Measurements from ENCODE around the gene FOXO4.

Gene FOXO4

DNA sequence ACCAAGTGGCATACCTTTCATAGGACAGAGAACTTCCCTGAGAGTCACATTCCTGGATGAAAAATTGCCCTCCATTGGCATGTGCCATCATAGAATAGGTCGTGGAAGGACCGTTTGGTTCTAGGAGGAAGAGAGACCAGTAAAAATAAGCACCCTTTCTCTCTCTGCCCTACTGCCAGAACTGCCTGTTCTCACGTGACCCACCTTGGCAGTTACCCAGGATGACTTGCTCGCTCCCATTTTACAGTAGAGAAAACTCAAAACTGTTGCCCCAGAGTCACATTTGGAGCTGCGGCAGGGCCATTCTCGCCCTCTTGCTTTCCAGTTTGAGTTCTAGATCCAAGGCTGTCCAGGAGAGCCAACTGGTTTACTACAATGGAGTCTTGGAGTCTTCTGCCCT lies 47.9 kb downstream of the FOXO4 start:
- no peak for DNase-seq (ENCODE audit: low read depth in 2 of 2)

DNA sequence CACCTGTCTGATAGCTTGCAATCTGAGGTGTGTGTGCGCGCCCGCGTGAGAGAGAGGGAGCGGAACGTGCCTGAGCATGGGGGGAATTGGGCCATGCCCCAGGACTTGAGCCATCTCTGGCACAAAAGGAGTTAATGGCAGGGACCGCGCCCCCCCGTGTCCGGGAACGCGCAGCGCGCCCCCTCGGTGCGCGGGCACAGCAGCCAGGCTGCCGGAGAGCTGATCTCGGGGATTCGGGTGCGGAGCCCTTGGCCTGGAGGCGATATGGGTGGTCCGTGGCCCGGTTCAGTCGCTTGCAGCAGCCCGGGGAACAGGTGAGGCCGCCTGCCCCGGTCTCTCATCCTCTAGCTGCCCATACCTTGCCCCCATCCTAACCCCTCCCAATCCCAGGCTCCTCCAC lies 49.0 kb downstream of the FOXO4 start, which contains the start of gene NLGN3:
Gene NLGN3 (plus strand): TSS at position 191 of the 400 bp plus-strand sequence. CDS start 2,909 bp downstream, outside the sequence.
- no peak for DNase-seq (ENCODE audit: low read depth in 2 of 2)

DNA sequence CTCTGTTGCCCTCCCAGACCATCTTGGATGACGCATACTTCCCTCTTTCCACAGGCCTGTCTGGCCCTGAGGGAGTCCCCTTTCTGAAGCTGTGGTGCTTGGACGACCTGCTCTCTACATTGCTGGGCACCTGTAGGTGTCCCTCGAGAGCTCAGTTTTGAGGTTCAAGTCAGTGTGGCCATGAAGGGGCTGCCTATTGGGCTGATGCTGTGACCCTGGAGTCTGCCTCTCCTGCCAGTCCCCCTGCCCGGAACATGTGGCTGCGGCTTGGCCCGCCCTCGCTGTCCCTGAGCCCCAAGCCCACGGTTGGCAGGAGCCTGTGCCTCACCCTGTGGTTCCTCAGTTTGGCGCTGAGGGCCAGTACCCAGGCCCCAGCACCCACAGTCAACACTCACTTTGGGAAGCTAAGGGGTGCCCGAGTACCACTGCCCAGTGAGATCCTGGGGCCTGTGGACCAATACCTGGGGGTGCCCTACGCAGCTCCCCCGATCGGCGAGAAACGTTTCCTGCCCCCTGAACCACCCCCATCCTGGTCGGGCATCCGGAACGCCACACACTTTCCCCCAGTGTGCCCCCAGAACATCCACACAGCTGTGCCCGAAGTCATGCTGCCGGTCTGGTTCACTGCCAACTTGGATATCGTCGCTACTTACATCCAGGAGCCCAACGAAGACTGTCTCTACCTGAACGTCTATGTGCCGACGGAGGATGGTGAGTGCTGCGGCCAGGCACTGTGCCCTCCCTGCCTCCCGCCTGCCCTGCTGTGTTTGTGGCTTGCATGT lies 52.0 kb downstream of the FOXO4 start:
- no peak for DNase-seq (ENCODE audit: low read depth in 2 of 2)

DNA sequence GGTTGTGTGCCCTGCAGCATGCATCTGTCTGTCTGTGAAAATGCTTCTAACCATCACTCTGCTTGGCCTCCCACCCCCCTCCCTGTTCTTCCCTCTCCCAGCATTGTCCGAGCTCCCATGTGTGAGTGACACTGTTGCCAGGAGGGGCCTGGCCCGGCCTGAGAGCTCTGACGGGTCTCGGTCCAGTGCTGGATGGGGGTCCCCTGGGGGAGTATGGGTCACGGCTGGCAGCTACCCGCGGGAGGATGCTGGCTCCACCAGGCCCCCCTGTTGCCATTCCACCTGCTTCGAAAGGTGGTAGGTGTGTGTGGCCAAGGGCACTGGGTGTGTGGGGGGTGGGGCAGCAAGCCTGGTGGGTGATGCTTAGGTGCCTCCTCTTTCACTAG lies 52.6 kb downstream of the FOXO4 start:
- DNase-seq (ENCODE audit: low read depth in 2 of 2) = no peak

DNA sequence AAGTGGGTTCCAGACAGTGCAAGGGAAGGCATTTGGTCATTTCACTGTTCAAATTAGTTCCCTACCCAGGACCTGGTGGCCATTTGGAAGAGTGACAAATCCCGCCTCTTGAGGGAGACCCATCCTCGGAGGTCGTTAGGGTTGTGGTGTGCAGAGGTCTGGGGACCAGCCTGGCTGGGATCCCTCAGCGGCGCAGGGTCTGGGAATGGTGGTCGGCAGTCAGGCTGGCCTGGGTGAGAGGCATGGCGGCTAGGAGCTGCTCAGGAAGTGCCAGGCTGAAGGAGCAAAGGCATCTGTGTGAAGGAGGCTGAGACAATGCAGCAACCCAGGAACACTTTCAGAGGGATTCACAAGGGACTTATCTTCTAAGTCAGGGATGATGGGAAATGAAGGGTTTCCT lies 55.7 kb downstream of the FOXO4 start:
- no peak for DNase-seq (ENCODE audit: low read depth in 2 of 2)
